GM12801 (cell line): ENCODE measurements around the gene FGF13.

Experiments
- TF ChIP-seq, protein P1 (sequence below): IDR thresholded peaks from one replicate; pipeline ENCODE4 v1.5.1; 2011; ENCODE audit warnings: control low read depth; ENCODE audit not compliant: insufficient read length; ENCODE audit errors: extremely low read depth

Gene FGF13

DNA sequence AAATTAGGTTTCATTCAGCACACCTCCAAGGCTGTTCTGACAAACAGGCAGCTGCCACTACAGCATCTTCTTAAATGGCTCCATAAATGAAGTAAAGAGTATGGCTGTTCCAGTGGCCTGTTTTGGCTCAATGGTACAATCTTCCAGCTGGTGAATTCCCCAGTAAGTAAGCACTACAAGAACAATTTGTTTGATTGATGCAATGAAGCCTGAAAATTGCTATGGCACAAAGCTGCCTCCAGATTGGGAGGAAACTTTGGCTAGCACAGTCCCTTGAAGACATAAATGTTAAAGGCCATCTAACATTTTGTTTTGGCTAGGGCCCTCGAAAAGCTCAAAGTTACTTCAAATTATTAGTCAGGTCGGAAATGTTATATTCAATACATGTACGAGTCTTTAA lies 47.5 kb downstream of the FGF13 start:
- TF ChIP-seq, protein P1, sequence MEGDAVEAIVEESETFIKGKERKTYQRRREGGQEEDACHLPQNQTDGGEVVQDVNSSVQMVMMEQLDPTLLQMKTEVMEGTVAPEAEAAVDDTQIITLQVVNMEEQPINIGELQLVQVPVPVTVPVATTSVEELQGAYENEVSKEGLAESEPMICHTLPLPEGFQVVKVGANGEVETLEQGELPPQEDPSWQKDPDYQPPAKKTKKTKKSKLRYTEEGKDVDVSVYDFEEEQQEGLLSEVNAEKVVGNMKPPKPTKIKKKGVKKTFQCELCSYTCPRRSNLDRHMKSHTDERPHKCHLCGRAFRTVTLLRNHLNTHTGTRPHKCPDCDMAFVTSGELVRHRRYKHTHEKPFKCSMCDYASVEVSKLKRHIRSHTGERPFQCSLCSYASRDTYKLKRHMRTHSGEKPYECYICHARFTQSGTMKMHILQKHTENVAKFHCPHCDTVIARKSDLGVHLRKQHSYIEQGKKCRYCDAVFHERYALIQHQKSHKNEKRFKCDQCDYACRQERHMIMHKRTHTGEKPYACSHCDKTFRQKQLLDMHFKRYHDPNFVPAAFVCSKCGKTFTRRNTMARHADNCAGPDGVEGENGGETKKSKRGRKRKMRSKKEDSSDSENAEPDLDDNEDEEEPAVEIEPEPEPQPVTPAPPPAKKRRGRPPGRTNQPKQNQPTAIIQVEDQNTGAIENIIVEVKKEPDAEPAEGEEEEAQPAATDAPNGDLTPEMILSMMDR = no peak

DNA sequence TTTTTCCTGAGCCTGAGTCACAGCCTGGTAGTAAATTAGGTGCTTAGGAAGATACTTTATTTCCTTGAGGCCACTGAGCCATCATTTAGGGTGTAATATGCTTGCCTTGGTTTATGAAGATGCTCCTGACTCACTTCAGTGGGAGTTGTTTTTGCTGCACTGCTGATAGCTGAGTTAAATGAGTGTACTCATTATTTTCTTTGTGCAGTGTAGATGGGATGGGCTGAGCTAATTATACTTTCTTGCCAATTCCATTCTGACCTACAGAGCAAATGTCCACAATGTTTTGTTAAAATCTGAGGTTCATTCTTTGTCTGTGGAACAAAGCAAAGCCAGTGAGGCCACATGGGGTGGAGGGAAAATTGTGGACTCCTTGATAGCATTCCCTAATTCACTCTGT lies 60.0 kb downstream of the FGF13 start:
- TF ChIP-seq, protein P1 = no peak

DNA sequence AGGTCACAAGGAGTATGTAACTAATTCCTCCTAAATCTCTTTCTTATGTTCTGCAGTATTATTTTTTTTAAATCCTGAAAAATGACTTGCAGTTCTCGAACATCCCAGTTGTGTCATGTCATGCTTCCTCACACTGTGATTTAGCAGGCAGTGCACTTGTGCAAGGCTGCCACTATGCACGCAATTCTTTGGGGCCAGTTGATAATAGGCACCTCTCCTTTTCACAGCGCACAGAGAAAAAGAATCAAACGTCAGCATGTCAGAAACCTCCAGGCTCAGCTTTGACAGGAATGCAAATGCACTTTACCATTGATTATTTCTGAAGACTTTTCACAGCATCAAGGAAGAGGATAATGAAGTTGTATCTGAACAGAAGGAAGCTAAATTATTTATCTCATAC lies 62.9 kb downstream of the FGF13 start:
- TF ChIP-seq, protein P1 = no peak

DNA sequence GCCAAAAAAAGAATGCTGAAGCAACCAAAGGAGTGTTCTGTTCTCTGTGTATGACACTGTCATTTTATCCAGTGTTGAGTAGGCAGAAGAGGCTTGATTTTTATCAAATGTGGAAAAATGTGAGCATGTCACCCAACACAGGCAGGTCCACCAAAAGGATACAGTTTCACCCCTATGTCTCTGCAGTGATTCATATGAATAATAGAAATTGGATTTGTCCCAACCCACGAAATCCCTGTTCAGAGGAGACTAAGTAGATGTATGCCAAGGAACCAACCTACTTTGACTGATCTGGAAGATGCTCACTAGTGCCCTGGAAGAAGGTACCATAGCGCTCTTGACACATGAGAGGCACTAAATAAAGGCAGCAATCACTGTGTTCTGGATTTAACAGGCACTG lies 72.5 kb downstream of the FGF13 start:
- TF ChIP-seq, protein P1 = no peak
